ENCODE results near the gene HPRT1.

HPRT1 gene

DNA sequence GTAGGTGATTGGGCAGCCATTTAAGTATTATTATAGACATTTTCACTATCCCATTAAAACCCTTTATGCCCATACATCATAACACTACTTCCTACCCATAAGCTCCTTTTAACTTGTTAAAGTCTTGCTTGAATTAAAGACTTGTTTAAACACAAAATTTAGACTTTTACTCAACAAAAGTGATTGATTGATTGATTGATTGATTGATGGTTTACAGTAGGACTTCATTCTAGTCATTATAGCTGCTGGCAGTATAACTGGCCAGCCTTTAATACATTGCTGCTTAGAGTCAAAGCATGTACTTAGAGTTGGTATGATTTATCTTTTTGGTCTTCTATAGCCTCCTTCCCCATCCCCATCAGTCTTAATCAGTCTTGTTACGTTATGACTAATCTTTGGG is 16.3 kb downstream of the HPRT1 start:
- no peak for DNase-seq (ENCODE audit: low read depth)

DNA sequence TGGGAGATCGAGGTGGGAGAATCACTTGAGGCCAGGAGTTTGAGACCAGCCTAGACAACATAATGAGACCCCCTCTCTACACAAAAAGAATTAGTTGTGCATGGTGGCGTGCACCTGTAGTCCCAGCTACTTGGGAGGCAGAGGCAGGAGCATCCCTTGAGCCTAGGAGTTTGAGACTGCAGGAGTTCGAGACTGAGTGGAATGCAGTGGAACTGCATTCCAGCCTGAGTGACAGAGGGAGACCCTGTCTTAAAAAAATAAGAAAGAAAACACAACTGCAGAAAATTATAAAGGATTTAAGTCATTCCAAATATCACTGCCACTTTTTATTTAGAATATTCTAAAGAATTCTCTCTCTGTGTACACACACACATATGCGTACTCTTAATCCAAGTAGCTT is 18.4 kb downstream of the HPRT1 start:
- no peak for DNase-seq (ENCODE audit: low read depth)

DNA sequence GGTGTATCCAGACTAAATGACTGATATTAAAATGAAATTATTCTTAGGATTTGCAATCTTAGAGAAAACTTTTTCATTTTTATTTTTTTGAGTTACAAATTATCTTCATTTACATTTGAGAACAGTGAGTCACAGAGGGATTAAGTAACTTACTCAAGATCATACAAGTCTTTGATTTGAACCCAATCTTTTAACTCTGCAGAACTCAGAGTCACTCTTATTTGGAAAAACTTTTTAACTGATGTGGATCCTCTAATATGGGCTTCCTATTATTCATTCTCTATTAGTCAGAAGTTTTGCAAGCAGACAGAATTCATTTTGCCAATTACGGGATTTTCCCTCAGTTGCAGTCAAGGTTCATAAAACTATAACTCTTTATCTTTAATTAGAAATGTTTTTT is 20.1 kb downstream of the HPRT1 start:
- peak; percentile 14 for DNase-seq (ENCODE audit: low read depth)

- DNase-seq (ENCODE audit: low read depth), result no peak
Measured at GRCh38 chrX:134481339-134481738, 21.4 kb downstream of the HPRT1 start.

GRCh38 chrX:134482371-134482770 is 22.4 kb downstream of the HPRT1 start:
- peak; percentile 24 for DNase-seq (ENCODE audit: low read depth)

DNA sequence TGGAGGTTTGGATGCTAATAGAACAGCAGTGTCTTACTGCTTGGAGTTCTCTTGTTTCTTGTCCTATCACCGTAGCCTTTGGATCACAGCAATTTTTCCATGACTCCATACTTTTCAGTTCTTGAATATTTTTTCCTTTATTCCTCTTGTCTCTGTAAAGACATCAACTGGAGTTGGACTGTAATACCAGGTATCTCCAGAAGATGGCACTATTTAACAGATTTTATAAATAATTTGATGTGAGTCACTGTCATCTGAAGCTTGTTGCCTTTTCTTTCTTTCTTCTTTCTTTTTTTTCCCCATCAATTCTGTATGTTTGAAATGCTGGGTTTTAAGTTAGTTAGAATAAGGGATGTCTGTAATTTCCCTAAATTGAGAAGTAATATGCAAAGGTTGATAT is 24.1 kb downstream of the HPRT1 start:
- DNase-seq (ENCODE audit: low read depth), result peak; percentile 24

DNA sequence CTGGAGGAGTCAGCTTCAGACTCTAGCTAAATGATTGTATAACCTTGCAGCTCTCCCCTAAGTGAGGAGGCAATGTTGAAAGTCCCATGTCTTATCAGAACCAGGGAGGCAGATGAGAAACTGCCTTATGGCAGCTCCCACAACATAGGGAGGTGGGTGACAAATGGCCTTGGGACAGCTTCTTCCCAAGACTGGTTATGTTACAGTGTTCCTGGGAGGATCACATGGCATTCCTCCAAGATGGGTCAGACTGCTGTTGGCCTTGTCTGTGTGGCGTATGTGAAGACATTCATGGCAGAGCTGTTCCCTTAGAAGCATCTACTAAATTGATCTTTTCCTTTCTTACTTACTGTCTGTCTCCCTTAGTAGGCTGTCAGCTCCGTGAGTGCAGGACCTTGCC is 42.0 kb downstream of the HPRT1 start:
- no peak for DNase-seq (ENCODE audit: low read depth)

DNA sequence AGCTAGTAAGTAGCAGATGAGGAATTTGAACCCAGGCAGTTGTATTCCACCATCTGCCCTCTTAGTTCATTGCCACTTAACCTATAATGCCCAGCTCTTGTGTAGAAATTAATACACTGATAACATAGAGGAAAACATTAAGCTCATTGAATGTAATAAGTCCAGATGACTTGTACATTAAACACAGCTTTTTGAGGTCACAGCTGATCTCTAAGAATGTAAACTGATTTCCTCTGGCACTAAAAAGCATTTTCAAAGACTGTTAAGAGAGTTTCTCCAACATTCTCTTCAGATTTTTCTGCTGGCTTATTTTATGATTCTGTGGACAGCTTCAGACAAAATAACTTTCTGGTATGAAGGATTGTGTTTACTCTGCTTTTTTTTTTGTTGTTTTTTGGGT is 42.7 kb downstream of the HPRT1 start:
- DNase-seq (ENCODE audit: low read depth), result peak; percentile 2

DNA sequence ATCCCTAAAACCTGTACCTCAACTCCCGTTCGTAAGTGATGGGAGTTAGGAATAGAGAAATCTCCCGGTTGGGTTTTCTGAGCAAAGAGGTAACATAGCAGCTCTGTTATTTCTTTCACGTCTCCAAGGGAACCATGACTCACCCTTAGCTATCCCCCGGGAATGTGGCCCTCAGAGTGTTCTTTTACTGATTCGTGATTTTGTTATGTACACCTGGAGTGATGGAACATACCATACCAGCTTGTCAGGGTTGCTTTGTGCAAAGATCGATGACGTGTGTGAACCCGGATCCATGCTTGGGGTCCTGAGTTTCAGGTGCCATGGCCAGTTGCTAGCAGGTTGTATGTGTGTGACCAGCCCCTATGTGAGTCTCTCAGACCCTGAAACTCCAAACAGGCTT is 52.6 kb downstream of the HPRT1 start:
- peak; percentile 44 for DNase-seq (ENCODE audit: low read depth)

DNA sequence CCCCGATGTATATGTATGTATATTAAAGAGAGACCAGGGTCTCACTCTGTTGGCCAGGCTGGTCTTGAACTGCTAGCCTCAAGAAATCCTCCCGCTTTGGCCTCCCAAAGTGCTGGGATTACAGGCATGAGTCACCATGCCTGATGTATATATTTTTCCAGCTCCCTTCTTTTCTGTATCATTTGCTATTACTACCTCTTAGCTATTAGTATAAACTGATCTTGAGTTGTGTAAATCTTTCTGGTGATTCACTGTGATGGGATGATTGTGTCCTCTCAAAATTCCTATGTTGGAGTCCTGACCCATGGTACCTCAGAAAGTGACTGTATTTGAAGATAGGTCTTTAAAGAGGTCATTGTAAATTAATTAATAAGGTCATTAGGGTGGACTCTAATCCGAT is 53.1 kb downstream of the HPRT1 start:
- DNase-seq (ENCODE audit: low read depth), result no peak

- DNase-seq (ENCODE audit: low read depth), result peak; percentile 56
Measured at GRCh38 chrX:134520860-134521390, 61.0 kb downstream of the HPRT1 start.

DNA sequence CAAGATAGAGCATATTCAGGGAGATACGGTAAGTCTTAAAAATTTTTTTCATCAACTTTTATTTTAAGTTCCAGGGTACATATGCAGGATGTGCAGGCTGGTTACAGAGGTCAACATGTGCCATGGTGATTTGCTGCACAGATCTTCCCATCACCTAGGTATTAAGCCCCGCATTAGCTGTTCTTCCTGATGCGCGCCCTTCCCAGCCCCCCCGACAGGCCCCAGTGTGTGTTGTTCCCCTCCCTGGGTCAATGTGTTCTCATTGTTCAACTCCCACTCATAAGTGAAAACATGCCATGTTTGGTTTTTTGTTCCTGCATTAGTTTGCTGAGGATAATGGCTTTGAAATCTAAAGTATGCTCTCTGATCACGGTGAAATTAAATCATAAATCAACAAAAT is 64.2 kb downstream of the HPRT1 start:
- DNase-seq (ENCODE audit: low read depth), result no peak

- DNase-seq (ENCODE audit: low read depth), result no peak
Measured at GRCh38 chrX:134525086-134525792, 65.3 kb downstream of the HPRT1 start.

- DNase-seq (ENCODE audit: low read depth), result no peak
Measured at GRCh38 chrX:134526399-134526798, 66.4 kb downstream of the HPRT1 start.

DNA sequence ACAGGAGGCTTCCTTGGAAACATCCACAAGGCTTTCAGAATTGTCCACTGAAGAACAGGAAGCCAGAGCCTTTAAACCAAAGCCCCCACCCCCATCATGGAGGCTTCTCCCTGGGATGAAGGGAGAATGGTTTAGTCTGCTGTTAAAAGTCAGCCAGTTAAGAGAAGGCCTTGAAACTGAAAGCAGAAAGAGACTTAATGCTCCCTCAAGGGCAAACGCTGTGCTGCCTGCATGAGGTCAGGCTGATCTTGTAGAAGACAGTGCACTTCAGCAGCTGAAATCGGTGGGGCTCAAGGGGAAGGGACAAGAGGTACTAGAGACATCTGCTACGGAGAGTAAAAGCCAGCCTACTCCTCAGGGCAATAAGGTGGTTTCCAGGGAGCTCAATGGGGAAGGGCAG is 69.0 kb downstream of the HPRT1 start:
- no peak for DNase-seq (ENCODE audit: low read depth)

GRCh38 chrX:134529481-134529880 is 69.5 kb downstream of the HPRT1 start:
- DNase-seq (ENCODE audit: low read depth), result no peak

- DNase-seq (ENCODE audit: low read depth), result no peak
Measured at GRCh38 chrX:134530845-134531244, 70.9 kb downstream of the HPRT1 start.

- no peak for DNase-seq (ENCODE audit: low read depth)
Measured at GRCh38 chrX:134533352-134533751, 73.4 kb downstream of the HPRT1 start.

- no peak for DNase-seq (ENCODE audit: low read depth)
Measured at GRCh38 chrX:134533952-134534351, 74.0 kb downstream of the HPRT1 start.

DNA sequence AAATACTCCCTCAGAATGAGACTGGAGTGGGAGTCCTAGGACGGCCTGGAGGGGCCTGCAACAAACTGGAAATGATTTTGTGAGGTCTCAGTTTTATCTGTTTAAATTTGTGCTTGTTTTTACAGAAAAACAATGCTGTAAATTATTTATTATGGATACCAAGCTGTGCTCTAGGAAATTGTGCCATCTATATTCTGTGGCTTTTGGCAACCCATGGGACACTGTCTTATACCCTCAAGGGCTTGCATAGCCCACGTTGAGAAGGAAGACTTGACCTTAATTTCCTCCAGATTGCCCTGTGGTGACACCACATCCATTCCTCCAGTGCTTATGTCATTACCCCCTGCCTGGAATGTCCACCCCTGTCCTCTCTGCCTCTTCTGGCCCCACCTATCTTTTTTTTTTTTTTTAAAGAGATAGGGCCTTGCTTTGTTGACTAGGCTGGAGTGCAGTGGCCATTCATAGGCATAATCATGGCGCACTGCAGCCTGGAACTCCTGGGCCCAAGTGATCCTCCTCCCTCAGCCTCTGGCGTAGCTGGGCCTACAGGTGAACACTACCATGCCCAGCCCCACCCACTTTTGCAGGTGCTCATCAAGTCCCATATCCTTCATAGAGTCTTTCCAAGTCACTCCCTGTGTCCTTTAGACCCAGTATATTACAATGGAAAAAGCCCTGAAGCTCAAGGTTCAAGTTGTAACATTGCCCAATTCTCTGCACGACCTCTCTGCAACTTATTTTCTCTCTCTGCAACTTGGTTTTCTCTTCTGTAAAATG is 77.4 kb downstream of the HPRT1 start:
- DNase-seq (ENCODE audit: low read depth), result peak; percentile 85

- DNase-seq (ENCODE audit: low read depth), result no peak
Measured at GRCh38 chrX:134538316-134538715, 78.4 kb downstream of the HPRT1 start.

- no peak for DNase-seq (ENCODE audit: low read depth)
Measured at GRCh38 chrX:134541906-134542305, 81.9 kb downstream of the HPRT1 start.

DNA sequence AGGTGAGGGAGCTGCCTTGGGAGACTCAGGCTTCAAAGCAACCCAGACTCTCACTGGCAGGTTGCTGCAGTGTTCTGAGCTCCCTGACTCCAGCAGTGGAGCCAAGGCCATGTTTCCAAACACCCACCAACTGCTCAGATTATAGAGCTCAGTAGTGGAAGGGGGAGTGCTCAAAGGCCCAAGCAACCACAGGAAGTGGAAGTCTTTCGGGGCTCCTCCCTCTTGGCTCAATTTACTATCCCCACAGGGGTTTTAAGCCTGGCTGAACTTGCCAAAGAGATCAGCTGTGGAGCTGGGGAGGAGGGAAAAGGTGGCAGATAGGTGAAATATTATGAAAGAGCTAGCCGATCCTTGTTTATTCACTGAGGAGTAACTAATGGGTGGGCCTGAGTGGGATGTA is 82.5 kb downstream of the HPRT1 start:
- peak; percentile 25 for DNase-seq (ENCODE audit: low read depth)
